Measurements from ENCODE around the gene NDUFA13. TPM values are rescaled to one million over a fixed set of nuclear protein-coding genes. Genes with fewer than 3 reads are reported as not detected.
A peak's percentile ranks its signal among the peaks of the same experiment; 100 is the strongest.

Gene NDUFA13
- polyA plus RNA-seq, 1 donor from 2014 or later: 266 TPM

GRCh38 chr19:19514881-19515641 is 964 bp upstream of the NDUFA13 start, which contains the start of gene TSSK6:
Gene TSSK6 (minus strand): TSS chr19:19515548. CDS start chr19:19515427, 121 bp downstream.
- no peaks in the 10 kb centered on the region for H3K36me3 ChIP-seq (ENCODE audit: insufficient read depth, low read length)
- H3K27me3 ChIP-seq (ENCODE audit: insufficient read depth, low read depth, low read length): no peaks in the 10 kb centered on the region
- no peaks in the 10 kb centered on the region for H4K20me1 ChIP-seq (ENCODE audit: insufficient read depth)
- H3K9me2 ChIP-seq (ENCODE audit: insufficient read depth, low read length): no peaks in the 10 kb centered on the region
- H3K4me3 ChIP-seq (ENCODE audit: low read length): peak within 1 kb of the TSS; percentile 86
- peak within 1 kb of the TSS; percentile 69 for H2AFZ ChIP-seq (ENCODE audit: low read depth, low read length)
- H3K9ac ChIP-seq (ENCODE audit: low read length): peak within 1 kb of the TSS; percentile 81
- TF ChIP-seq TAF1 (IDR thresholded peaks at IDR 0.05; ENCODE audit: low read depth): no peak
- no peak for TF ChIP-seq SMC3 (conservative IDR thresholded peaks at IDR 0.05; ENCODE audit: poor library complexity)
- no peak for TF ChIP-seq EP300 (conservative IDR thresholded peaks at IDR 0.05; ENCODE audit: poor library complexity, severe bottlenecking)
- no peak for TF ChIP-seq EZH2 (IDR thresholded peaks at IDR 0.05; ENCODE audit: borderline replicate concordance, insufficient read depth, low read length, poor library complexity, severe bottlenecking)
- TF ChIP-seq POLR2AphosphoS5 (IDR thresholded peaks at IDR 0.05): no peak
- TF ChIP-seq MXI1 (conservative IDR thresholded peaks at IDR 0.05; ENCODE audit: poor library complexity, severe bottlenecking): no peak
- TF ChIP-seq, protein P1, sequence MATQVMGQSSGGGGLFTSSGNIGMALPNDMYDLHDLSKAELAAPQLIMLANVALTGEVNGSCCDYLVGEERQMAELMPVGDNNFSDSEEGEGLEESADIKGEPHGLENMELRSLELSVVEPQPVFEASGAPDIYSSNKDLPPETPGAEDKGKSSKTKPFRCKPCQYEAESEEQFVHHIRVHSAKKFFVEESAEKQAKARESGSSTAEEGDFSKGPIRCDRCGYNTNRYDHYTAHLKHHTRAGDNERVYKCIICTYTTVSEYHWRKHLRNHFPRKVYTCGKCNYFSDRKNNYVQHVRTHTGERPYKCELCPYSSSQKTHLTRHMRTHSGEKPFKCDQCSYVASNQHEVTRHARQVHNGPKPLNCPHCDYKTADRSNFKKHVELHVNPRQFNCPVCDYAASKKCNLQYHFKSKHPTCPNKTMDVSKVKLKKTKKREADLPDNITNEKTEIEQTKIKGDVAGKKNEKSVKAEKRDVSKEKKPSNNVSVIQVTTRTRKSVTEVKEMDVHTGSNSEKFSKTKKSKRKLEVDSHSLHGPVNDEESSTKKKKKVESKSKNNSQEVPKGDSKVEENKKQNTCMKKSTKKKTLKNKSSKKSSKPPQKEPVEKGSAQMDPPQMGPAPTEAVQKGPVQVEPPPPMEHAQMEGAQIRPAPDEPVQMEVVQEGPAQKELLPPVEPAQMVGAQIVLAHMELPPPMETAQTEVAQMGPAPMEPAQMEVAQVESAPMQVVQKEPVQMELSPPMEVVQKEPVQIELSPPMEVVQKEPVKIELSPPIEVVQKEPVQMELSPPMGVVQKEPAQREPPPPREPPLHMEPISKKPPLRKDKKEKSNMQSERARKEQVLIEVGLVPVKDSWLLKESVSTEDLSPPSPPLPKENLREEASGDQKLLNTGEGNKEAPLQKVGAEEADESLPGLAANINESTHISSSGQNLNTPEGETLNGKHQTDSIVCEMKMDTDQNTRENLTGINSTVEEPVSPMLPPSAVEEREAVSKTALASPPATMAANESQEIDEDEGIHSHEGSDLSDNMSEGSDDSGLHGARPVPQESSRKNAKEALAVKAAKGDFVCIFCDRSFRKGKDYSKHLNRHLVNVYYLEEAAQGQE (IDR thresholded peaks at IDR 0.05; ENCODE audit: borderline replicate concordance): no peak
- no peak for TF ChIP-seq RAD21 (conservative IDR thresholded peaks at IDR 0.05)
- no peak for TF ChIP-seq CTCF (IDR thresholded peaks at IDR 0.05; ENCODE audit: poor library complexity, severe bottlenecking)
- peak within 1 kb of the TSS; percentile 95 for H3K4me2 ChIP-seq (ENCODE audit: low read length)
- no peaks in the 10 kb centered on the region for H3K9me3 ChIP-seq (ENCODE audit: low read length)
- no peaks in the 10 kb centered on the region for H3F3A ChIP-seq (ENCODE audit: insufficient read depth, low read length, poor library complexity, severe bottlenecking)
- H3K79me2 ChIP-seq (replicated peaks; ENCODE audit: insufficient read depth, low read length): peaks cover 23% of the 10 kb centered on the region
- peak within 1 kb of the TSS; percentile 74 for H3K27ac ChIP-seq (ENCODE audit: low read length)

GRCh38 chr19:19517235-19517619 is 1.2 kb downstream of the NDUFA13 start:
- Histone ChIP-seq H3K27me3 (ENCODE audit: insufficient read depth, low read depth, low read length) (no peaks in the 10 kb centered on the region), H3K9me3 (ENCODE audit: low read length) (no peaks in the 10 kb centered on the region), H3K27ac (ENCODE audit: low read length) (no peak overlapping the region), H3F3A (ENCODE audit: insufficient read depth, low read length, poor library complexity, severe bottlenecking) (no peaks in the 10 kb centered on the region), H3K9me2 (ENCODE audit: insufficient read depth, low read length) (no peaks in the 10 kb centered on the region), H3K4me3 (ENCODE audit: low read length) (peak overlapping the region; percentile 86), H3K9ac (ENCODE audit: low read length) (no peak overlapping the region), H3K79me2 (replicated peaks; ENCODE audit: insufficient read depth, low read length) (peaks cover 34% of the 10 kb centered on the region), H2AFZ (ENCODE audit: low read depth, low read length) (no peak overlapping the region), H3K4me2 (ENCODE audit: low read length) (peak overlapping the region; percentile 30), H4K20me1 (ENCODE audit: insufficient read depth) (no peaks in the 10 kb centered on the region), H3K36me3 (ENCODE audit: insufficient read depth, low read length) (no peaks in the 10 kb centered on the region)
- no peak for TF ChIP-seq CTCF (IDR thresholded peaks at IDR 0.05; ENCODE audit: poor library complexity, severe bottlenecking)
- TF ChIP-seq MXI1 (conservative IDR thresholded peaks at IDR 0.05; ENCODE audit: poor library complexity, severe bottlenecking): no peak
- TF ChIP-seq RAD21 (conservative IDR thresholded peaks at IDR 0.05): no peak
- TF ChIP-seq EZH2 (IDR thresholded peaks at IDR 0.05; ENCODE audit: borderline replicate concordance, insufficient read depth, low read length, poor library complexity, severe bottlenecking): no peak
- no peak for TF ChIP-seq EP300 (conservative IDR thresholded peaks at IDR 0.05; ENCODE audit: poor library complexity, severe bottlenecking)
- TF ChIP-seq SMC3 (conservative IDR thresholded peaks at IDR 0.05; ENCODE audit: poor library complexity): no peak
- TF ChIP-seq POLR2AphosphoS5 (IDR thresholded peaks at IDR 0.05): no peak
- no peak for TF ChIP-seq TAF1 (IDR thresholded peaks at IDR 0.05; ENCODE audit: low read depth)
- TF ChIP-seq, protein P1 (IDR thresholded peaks at IDR 0.05; ENCODE audit: borderline replicate concordance): no peak
